ENCODE results near the gene ID3. TPM values are rescaled to one million over a fixed set of nuclear protein-coding genes. Genes with fewer than 3 reads are reported as not detected.

ID3 gene, protein sequence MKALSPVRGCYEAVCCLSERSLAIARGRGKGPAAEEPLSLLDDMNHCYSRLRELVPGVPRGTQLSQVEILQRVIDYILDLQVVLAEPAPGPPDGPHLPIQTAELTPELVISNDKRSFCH
- 33.7 and 41.8 TPM in 2 replicates for total RNA-seq

DNA sequence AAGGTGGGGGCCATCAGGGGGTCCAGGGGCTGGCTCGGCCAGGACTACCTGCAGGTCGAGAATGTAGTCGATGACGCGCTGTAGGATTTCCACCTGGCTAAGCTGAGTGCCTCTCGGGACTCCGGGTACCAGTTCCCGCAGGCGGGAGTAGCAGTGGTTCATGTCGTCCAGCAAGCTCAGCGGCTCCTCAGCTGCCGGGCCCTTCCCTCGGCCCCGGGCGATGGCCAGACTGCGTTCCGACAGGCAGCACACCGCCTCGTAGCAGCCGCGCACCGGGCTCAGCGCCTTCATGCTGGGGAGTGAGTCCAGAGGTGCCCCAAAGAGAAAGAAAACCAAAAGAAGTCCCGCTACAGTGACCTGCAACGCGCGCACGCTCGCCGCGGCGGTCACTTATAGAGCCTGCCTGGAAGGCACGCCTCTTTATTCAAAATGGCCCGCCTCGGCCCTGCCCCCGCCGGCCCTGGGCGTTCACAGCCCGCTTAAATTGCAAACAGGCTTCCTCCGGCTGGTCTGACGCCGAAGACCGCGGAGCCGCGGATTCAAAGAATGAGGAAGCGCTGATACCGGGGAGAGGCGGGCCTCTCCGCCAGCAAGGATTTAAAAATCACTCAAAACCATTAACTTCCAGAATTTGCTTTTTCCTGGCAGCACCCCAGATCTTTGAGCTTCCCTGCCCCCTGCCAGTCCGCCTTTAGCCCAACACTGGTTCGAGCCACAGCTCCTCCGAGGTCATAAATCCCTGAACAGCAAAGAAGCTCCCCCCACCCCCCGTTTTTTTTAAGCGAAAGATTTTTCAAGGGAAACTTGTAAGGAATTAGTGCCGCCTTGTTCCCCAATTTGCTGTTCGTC lies at the start of gene ID3:
TSS of gene ID3 (minus strand) at position 366 of the 849 bp plus-strand sequence. CDS start at position 291, 75 bp downstream.

DNA sequence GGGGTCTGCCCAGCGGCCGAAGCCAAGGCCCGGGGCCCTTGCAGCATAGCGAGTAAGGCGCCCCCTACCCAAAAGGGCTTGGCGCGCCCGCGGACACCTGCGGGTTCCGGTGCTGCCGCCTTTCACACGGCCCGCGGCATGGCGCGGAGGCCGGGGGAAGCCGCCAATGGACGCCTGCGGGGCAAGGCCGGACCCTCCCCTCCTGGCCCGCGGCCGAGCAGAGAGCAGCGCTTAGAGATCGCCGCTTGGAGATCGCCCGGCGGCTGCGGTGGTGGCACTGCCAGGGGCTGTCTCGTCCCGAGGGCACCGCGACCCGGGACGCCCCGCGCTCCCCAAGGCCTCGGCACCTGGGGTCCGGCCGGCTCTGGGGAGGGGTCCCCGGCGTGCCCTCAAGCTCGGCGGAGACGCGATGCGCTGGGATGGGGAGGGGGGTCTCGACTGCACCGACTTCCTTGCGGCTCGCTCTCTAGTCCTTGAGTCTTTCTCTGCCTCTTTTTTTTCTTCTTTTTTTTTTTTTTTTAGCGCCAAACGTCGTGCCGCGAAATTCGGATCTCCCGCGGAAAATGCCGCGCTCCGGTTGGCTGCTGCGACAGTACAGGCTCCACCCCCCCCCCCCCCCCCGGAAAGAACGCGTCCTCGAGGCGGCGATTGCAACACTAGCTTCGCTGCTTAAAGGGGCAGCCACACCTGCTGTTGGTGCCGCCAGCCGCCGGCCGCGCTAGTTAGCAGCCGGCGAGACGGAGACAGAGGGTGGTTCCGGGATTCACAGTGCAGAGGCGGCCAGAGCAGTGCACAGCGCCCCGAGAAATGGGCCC lies 28.3 kb downstream of the ID3 start, which contains the start of gene E2F2:
TSS of gene E2F2 (minus strand) at position 487 of the 815 bp plus-strand sequence. CDS start at position 47, 440 bp downstream.

Other genes with a start within 250 kb of the ID3 start
- gene HNRNPR, start 215.2 kb downstream of the ID3 start, total RNA-seq = 63.1 and 86.5 TPM in 2 replicates
- gene ZNF436, start 189.7 kb downstream of the ID3 start, total RNA-seq = 5.8 and 9.7 TPM in 2 replicates
- gene TCEA3, start 134.8 kb downstream of the ID3 start, total RNA-seq = 3.0 and 4.6 TPM in 2 replicates
- 35.7 and 39.3 TPM in 2 replicates for gene ASAP3, start 75.3 kb downstream of the ID3 start, total RNA-seq
- 0.53 and 0.86 TPM in 2 replicates for gene E2F2, start 28.3 kb downstream of the ID3 start, total RNA-seq
- gene RPL11, start 132.3 kb upstream of the ID3 start, total RNA-seq = 860 and 1,006 TPM in 2 replicates
- 19.3 and 27.1 TPM in 2 replicates for gene ELOA, start 184.0 kb upstream of the ID3 start, total RNA-seq
- gene PITHD1, start 218.9 kb upstream of the ID3 start, total RNA-seq = 40.4 and 44.1 TPM in 2 replicates
- gene LYPLA2, start 231.6 kb upstream of the ID3 start, total RNA-seq = 59.9 and 95.4 TPM in 2 replicates
- gene GALE, start 241.3 kb upstream of the ID3 start, total RNA-seq = 75.5 and 97.2 TPM in 2 replicates

Measured in myometrial cell (primary cell).